ENCODE results near the gene ME3.

ME3 gene

GRCh38 chr11:86416494-86416893 lies 255.9 kb downstream of the ME3 start:
- peak; percentile 16 for DNase-seq

GRCh38 chr11:86415026-86415425 lies 257.4 kb downstream of the ME3 start:
- no peak for DNase-seq

GRCh38 chr11:86414032-86414431 lies 258.4 kb downstream of the ME3 start:
- no peak for DNase-seq

DNA sequence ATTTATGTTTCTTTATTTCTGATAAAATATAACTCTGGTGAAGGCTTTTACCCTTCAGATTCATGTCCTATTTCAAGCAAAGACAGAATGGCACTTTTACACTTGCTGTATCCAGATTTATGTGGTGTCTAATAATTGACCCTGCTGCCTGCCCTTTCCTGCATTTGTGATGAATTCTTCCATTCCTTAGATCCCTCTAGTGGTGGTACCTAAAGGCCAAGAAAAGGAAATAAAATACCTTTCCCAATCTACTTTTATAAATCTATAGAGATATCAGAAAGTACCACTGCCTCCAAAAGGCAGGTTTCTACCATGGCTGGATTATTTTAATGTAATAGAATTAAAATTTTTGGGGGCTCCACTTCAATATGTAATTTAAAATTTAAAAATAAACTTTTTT lies 263.6 kb downstream of the ME3 start:
- peak; percentile 2 for DNase-seq

DNA sequence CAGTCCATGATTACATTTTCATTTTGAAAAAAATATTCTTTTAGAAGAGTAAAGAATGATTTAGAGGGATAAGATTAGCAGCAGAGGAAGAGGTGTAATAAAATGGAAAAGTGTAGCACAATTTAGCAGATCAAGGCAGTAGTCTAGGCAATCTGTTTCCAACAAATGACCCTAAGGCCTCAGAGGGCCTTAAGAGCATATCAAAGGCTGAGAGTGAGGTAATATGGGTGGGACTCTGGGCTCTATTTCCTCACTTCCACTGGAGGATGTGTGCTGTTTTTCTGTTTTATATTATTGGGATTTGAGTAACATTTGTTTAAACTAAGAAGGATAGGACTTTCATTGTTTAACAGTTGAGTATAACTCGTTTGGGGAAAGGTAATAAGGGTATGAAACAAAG lies 269.0 kb downstream of the ME3 start:
- DNase-seq: no peak

GRCh38 chr11:86398106-86398505 lies 274.3 kb downstream of the ME3 start:
- no peak for DNase-seq

- DNase-seq: no peak
Measured at GRCh38 chr11:86397351-86397750, 275.1 kb downstream of the ME3 start.

DNA sequence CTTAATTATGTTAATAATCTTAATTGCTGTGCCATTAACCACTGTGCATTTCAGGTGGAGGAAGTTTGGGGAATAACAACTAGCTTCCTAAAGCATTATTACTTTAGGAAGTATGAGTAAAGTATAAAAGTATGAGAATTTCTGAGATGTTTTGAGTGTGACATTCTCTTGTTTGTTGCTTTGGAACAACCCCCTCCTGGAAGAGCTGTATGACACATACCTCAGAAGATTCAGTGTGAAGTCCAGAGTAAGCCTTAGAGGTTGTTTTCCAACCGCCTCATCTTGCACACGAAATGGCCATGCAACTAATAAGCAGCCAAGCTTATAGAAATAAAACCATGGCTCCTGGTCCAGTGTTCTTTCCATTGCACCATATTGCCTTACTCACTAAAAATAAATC lies 276.0 kb downstream of the ME3 start:
- peak; percentile 86 for DNase-seq

GRCh38 chr11:86395061-86395551 lies 277.3 kb downstream of the ME3 start:
- peak; percentile 44 for DNase-seq
